GM12878 (cell line): ENCODE data around the gene MBNL3. TPM values are rescaled to one million over a fixed set of nuclear protein-coding genes. Genes with fewer than 3 reads are reported as not detected.

Experiments
- ATAC-seq: fragments of 200-7000 bp; cut with Tn5 transposase; 3 replicates; pipeline ENCODE4 v1.9.1; 2020; ENCODE audit warnings: mild to moderate bottlenecking, moderate library complexity
- BruUV-seq: library from RNA; stranded (reverse); fragments of 400-500 nt; replicated peaks from 2 replicates; lab custom pipeline; 2021; lab: Mats Ljungman, UMichigan
- CTCF ChIA-PET: fragments of 300-600 bp; sonication (Branson Sonifier 250); formaldehyde crosslinking; extraction: SDS; loops from one replicate; lab custom pipeline; 2021; ENCODE audit warnings: inconsistent platforms; lab: Yijun Ruan, JAX
- POLR2A ChIA-PET: fragments of 350-600 bp; formaldehyde crosslinking; extraction: SDS; loops from one replicate; lab custom pipeline; 2021; ENCODE audit warnings: inconsistent platforms; lab: Charles Lee
- RAD21 ChIA-PET: fragments of 300-600 bp; sonication (Branson Sonifier 250); formaldehyde crosslinking; loops from one replicate; lab custom pipeline; 2023; ENCODE audit warnings: antibody characterized with exemption; ENCODE audit not compliant: unreplicated experiment; lab: Charles Lee
- SMC1A ChIA-PET: fragments of 300-600 bp; sonication (Branson Sonifier 250); formaldehyde crosslinking; loops from one replicate; lab custom pipeline; 2023; ENCODE audit not compliant: unreplicated experiment, uncharacterized antibody; lab: Charles Lee
- DNase-seq: peaks from one replicate; pipeline ENCODE4 v3.0.0-alpha.2; 2011; ENCODE audit warnings: low read depth, low spot score
- FAIRE-seq: peaks from 3 replicates; lab custom pipeline; 2011; peaks lifted over from hg19 to GRCh38; lab: Jason Lieb, UNC
- H2AFZ ChIP-seq: 2 replicates; pipeline ENCODE4 v1.6.0; 2011; ENCODE audit warnings: low read depth, low read length, control low read depth; ENCODE audit not compliant: control insufficient read depth
- H3K27ac ChIP-seq: 2 replicates; pipeline ENCODE4 v1.5.1; 2011; ENCODE audit warnings: control low read depth; ENCODE audit not compliant: control insufficient read depth, insufficient read depth
- H3K27me3 ChIP-seq, 2 experiments: replicated peaks in 1 of 2; 2 replicates each; pipeline versions ENCODE4 v1.6.0 to v1.6.1; 2011; ENCODE audit warnings: low read length in 1 of 2; ENCODE audit not compliant: control insufficient read depth in 2 of 2, insufficient read depth in 2 of 2
- H3K36me3 ChIP-seq, 2 experiments: 2 replicates each; pipeline ENCODE4 v1.5.1; 2011; ENCODE audit warnings: low read length in 1 of 2; ENCODE audit not compliant: control insufficient read depth in 2 of 2, insufficient read depth in 2 of 2
- H3K4me1 ChIP-seq: 2 replicates; pipeline ENCODE4 v1.6.1; 2011; ENCODE audit warnings: mild to moderate bottlenecking, low read length, moderate library complexity, mixed read lengths; ENCODE audit not compliant: control insufficient read depth, insufficient read depth
- H3K4me2 ChIP-seq: 2 replicates; pipeline ENCODE4 v1.6.0; 2011; ENCODE audit warnings: control low read depth; ENCODE audit not compliant: control insufficient read depth, insufficient read depth
- H3K4me3 ChIP-seq: fragments of 200-600 bp; sonication (generic); 2 replicates; pipeline ENCODE4 v1.5.1; 2016
- H3K79me2 ChIP-seq: 2 replicates; pipeline ENCODE4 v1.6.0; 2011; ENCODE audit warnings: low read length; ENCODE audit not compliant: control insufficient read depth, insufficient read depth
- H3K9ac ChIP-seq: 2 replicates; pipeline ENCODE4 v1.8.0; 2011; ENCODE audit warnings: low read length, control low read depth, mixed read lengths; ENCODE audit not compliant: control insufficient read depth, insufficient read depth
- H3K9me3 ChIP-seq: replicated peaks from 3 replicates; pipeline ENCODE4 v1.5.1; 2011; ENCODE audit warnings: mild to moderate bottlenecking, low read length; ENCODE audit not compliant: control insufficient read depth, insufficient read depth
- H4K20me1 ChIP-seq: 2 replicates; pipeline ENCODE4 v1.6.0; 2011; ENCODE audit not compliant: control insufficient read depth, insufficient read depth
- CEBPB ChIP-seq, 2 experiments: fragments of 150-350 bp in 1 of 2; IDR thresholded peaks; 2 replicates each; pipeline ENCODE4 v1.6.1; 2012 to 2014; ENCODE audit warnings: low read depth in 2 of 2, low read length in 2 of 2, borderline replicate concordance in 1 of 2, inconsistent platforms in 1 of 2
- MYC ChIP-seq: IDR thresholded peaks from 2 replicates; pipeline ENCODE4 v1.6.1; 2011; ENCODE audit warnings: mild to moderate bottlenecking, low read length, moderate library complexity, inconsistent platforms; ENCODE audit not compliant: insufficient read depth, insufficient replicate concordance, insufficient read length, severe bottlenecking
- ZBTB4 ChIP-seq: fragments of 450-650 bp; formaldehyde crosslinking; IDR thresholded peaks from 2 replicates; pipeline ENCODE4 v1.4.0; 2022; ENCODE audit warnings: mild to moderate bottlenecking, moderate library complexity
- WGBS: methylation state at CpG from one replicate; pipeline ENCODE4 v1.1.6; 2016; ENCODE audit warnings: low lambda C conversion rate; ENCODE audit not compliant: insufficient replicate concordance, insufficient coverage; ENCODE audit errors: missing lambda C conversion rate; 5-methylcytosine and 5-hydroxymethylcytosine counted together
- in situ Hi-C: fragments of 300-500 bp; cut with MboI; formaldehyde crosslinking; loops from 9 replicates; pipeline ENCODE4 v1.14.3; 2018; ENCODE audit warnings: mixed read lengths
- intact Hi-C: fragments of 100-400 bp; cut with micrococcal nuclease; formaldehyde crosslinking; loops from one replicate; pipeline ENCODE4 v1.14.2; 2022; ENCODE audit not compliant: unreplicated experiment
- polyA plus RNA-seq, 11 experiments: library from polyadenylated mRNA; depleted of rRNA in 4 of 11; unstranded in 6 of 11; stranded (reverse) in 5 of 11; fragments of >200 nt; fragmentation: Nextera tagmentation in 4 of 11; fragmentation: Illumina TruSeq in 1 of 11; extraction: Ambion mirVana in 4 of 11; extraction: Trizol in 1 of 11; gene quantifications; 1 replicate in 1 of 11; 2 replicates in 10 of 11; pipeline versions ENCODE4 v1.2.1 to v1.2.3, GENCODE V29; 2011 to 2016; ENCODE audit warnings: inconsistent platforms in 2 of 11, missing spikeins in 2 of 11, low read depth in 1 of 11
- total RNA-seq, 4 experiments: library from RNA; depleted of rRNA in 3 of 4; stranded (reverse); fragments of >200 nt in 3 of 4; fragmentation: Illumina TruSeq in 1 of 4; extraction: Trizol in 1 of 4; gene quantifications; 2 replicates each; pipeline versions ENCODE4 v1.2.1 to v1.2.3, GENCODE V29; 2013 to 2021

The MBNL3 gene
- total and polyA plus RNA-seq, 10 of the 15 experiments (the other 5 are each of a cell fraction or from before 2014, with no cell fraction given) = 3.4 to 33.1 (median 12.6) TPM

DNA sequence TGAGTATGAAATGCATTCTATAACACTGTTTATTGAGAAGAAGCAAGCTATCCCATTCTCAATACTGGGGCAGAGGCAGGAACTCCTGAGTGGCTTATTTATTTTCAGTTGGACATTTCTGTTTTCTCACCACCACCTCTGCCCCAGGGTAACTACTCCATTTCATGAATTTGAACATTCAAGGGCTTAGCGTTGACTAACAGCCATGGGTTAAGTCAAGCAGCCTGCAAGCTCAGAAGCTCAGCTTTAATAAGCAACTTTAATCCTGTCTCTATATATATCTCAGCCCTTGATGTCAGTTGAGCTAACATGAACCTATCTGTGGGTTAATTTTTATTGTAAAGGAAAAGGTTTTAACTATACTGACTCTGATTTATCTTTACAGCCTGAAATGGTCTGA, 93.8 kb downstream of the MBNL3 start:
- intact Hi-C loops = no loop called here
- Histone ChIP-seq H3K27me3 (no peaks in the 10 kb centered on the region), H3K36me3 (no peaks in the 10 kb centered on the region), H3K79me2 (no peaks in the 10 kb centered on the region), H3K27ac (no peak overlapping the region), H3K4me3 (no peak overlapping the region), H2AFZ (no peak overlapping the region), H3K4me1 (no peaks in the 10 kb centered on the region), H3K4me2 (no peak overlapping the region), H3K9me3 (no peaks in the 10 kb centered on the region), H4K20me1 (no peaks in the 10 kb centered on the region), H3K9ac (no peak overlapping the region)
- ChIA-PET SMC1A (interaction anchor here (0.8 to 1.6 kb wide), 4 partner anchors 11 to 102 kb away, joined by 3 to 4 read pairs (median 3); no protein-coding TSS in a partner anchor), POLR2A (no interaction called here), CTCF (interaction anchor here (0.6 to 2.7 kb wide), 5 partner anchors 18 to 553 kb away, joined by 3 to 8 read pairs (median 4); no protein-coding TSS in a partner anchor), RAD21 (interaction anchor here (0.9 to 1.1 kb wide), 2 partner anchors 86 to 236 kb away, joined by 3 read pairs; no protein-coding TSS in a partner anchor)
- in situ Hi-C loops = no loop called here
- DNase-seq (no peak), ATAC-seq (no peak), FAIRE-seq (no peak)
- WGBS = 0% methylated on average over 1 of the region's 1 CpG
- no peak for TF ChIP-seq CEBPB (IDR thresholded peaks at IDR 0.05; ENCODE audit: borderline replicate concordance in 1 of 2, low read depth in 2 of 2, low read length in 2 of 2)
- no peak for TF ChIP-seq MYC
- no peak for TF ChIP-seq ZBTB4
- no TSS peak for BruUV-seq
